Effector memory CD8-positive, alpha-beta T cell (primary cell): ENCODE measurements around the gene VWA5B1.
"Not testable (repeated sequence)": the region's sequence is repeated elsewhere in the genome, so short reads cannot be mapped to it uniquely, and the experiment has no call there.

ENCODE experiments used
- ATAC-seq: fragments of 150-1000 bp; cut with Tn5 transposase; replicated peaks from 2 replicates; pipeline ENCODE4 v1.10.0; 2021; ENCODE audit warnings: mild to moderate bottlenecking, moderate library complexity
- DNase-seq, 3 experiments: peaks; one replicate each; pipeline ENCODE4 v3.0.0; 2021
- H3K27ac Mint-ChIP-seq, 2 donors: one replicate each; pipeline ENCODE4 v1.8.0; 2022; ENCODE audit warnings: mild to moderate bottlenecking in 2 of 2, mixed read lengths in 2 of 2, moderate library complexity in 2 of 2
- H3K27me3 Mint-ChIP-seq, 2 donors: one replicate each; pipeline ENCODE4 v1.8.0; 2022; ENCODE audit warnings: mixed read lengths in 2 of 2
- H3K36me3 Mint-ChIP-seq: one replicate; pipeline ENCODE4 v1.8.0; 2022; ENCODE audit warnings: mild to moderate bottlenecking, moderate library complexity, mixed read lengths; ENCODE audit not compliant: insufficient read depth
- H3K4me1 Mint-ChIP-seq, 2 donors: one replicate each; pipeline ENCODE4 v1.8.0; 2022; ENCODE audit warnings: low read depth in 2 of 2, mixed read lengths in 2 of 2
- H3K4me3 Mint-ChIP-seq, 2 donors: one replicate each; pipeline ENCODE4 v1.8.0; 2022; ENCODE audit warnings: mild to moderate bottlenecking in 2 of 2, mixed read lengths in 2 of 2, moderate library complexity in 2 of 2
- H3K9me3 Mint-ChIP-seq, 2 donors: one replicate each; pipeline ENCODE4 v1.8.0; 2022; ENCODE audit warnings: mixed read lengths in 2 of 2

VWA5B1 gene

DNA sequence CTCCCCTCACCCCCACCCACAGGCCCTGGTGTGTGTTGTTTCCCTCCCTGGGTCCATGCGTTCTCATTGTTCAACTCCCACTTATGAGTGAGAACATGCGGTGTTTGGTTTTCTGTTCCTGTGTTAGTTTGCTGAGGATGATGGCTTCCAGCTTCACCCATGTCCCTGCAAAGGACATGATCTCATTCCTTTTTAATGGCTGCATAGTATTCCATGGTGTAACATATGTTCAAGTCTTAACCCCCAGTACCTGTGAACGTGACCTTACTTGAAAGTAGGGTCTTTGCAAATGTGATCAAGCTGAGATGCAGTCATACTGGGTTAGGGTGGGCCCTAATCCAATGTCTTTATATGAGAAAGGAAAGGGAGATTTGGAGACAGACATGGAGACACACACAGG is 3.0 kb upstream of the VWA5B1 start:
- H3K36me3 Mint-ChIP-seq, H3K4me3 Mint-ChIP-seq, DNase-seq, ATAC-seq, H3K9me3 Mint-ChIP-seq, H3K27ac Mint-ChIP-seq: not testable (repeated sequence)
- peaks cover 9 to 14% of the 10 kb centered on the region in 2 donors for H3K4me1 Mint-ChIP-seq
- H3K27me3 Mint-ChIP-seq, result peaks cover 77 to 94% of the 10 kb centered on the region in 2 donors

DNA sequence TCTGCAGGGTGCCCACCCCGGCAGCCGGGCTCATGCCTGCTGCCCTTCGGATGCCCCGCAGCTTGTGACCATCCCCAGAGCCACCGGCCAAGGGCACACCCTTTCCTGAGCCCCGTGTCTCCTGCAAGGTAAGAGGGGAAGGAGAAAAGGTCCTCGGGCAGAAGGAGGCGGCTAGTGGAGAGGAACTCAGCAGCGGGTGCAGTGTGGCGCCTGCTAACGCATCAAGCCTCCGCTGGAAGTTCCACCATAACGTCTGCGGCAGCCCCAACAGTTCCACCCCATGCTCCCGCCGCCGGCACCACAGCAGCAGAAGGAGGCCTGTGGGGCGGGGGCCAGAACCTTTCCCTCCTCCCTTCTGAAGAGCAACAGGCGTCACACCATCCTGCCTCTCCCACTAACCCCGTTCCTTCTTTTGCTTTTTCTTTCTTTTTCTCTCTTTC is 990 bp downstream of the VWA5B1 start:
- Mint-ChIP-seq H3K27ac (no peak overlapping the region), H3K9me3 (no peaks in the 10 kb centered on the region), H3K36me3 (no peaks in the 10 kb centered on the region), H3K4me3 (peak overlapping the region; percentile 20 to 48), H3K27me3 (peaks cover 61 to 71% of the 10 kb centered on the region in 2 donors), H3K4me1 (peaks cover 9 to 14% of the 10 kb centered on the region in 2 donors)
- DNase-seq, result no peak
- peak; percentile 40 for ATAC-seq

DNA sequence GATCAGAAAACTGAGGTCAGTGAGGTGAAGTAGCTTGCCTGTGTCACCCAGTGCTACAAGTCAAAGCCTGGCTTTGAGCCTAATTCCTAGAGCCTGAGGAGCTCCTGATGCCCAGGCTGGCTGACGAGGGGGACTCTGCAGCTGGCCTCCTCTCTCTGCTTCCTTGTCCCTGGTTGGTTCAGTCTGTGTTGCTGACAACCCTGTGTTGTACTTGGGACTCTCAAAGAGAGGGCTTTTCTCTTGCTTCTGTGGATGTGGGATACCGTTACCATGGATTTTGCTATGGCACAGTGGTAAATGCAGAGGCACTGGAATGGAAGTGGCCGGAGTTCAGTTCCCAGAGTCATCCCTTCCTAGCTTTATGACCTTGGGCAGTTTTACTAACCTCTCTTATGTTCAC is 8.0 kb downstream of the VWA5B1 start:
- Mint-ChIP-seq H3K36me3 (no peaks in the 10 kb centered on the region), H3K4me1 (no peaks in the 10 kb centered on the region), H3K27ac (no peak overlapping the region), H3K4me3 (no peak overlapping the region), H3K27me3 (peaks cover 5 to 28% of the 10 kb centered on the region in 2 donors), H3K9me3 (no peaks in the 10 kb centered on the region)
- ATAC-seq (no peak), DNase-seq (no peak)

DNA sequence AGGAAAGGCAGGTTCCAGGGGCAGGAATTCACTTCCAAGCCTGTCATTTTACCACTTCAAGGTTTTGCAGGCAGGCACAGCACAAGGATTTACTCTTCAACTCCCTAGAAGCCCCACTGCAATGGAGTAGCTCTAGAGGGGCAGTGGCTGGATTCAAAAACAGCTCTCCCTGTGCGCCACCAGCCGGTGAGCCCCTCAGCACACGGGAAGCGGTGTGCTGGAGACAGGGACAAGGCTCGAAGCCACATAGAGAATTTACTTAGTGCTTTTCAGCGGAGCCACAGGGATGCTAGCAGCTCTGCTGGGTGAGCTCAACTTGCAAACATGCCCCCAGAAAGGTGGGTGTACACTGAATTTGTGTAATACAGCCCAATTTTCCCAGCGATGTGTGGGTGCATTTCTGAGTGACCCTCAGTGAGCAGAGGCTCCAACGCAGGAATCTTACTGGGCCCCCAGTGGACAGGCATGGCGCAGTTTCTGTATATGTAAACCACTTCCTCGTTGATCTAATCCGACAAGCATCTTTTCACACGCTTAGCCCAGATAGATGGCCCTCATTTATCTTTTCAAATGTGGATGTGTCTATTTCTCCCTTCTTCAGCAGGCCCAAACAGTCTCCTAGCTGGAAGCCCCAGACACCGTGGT is 10.9 kb downstream of the VWA5B1 start:
- Mint-ChIP-seq H3K4me3 (no peak overlapping the region), H3K36me3 (no peaks in the 10 kb centered on the region), H3K27me3 (peaks cover 7 to 23% of the 10 kb centered on the region in 2 donors), H3K4me1 (no peaks in the 10 kb centered on the region), H3K9me3 (no peaks in the 10 kb centered on the region), H3K27ac (no peak overlapping the region)
- ATAC-seq (no peak), DNase-seq (no peak)

DNA sequence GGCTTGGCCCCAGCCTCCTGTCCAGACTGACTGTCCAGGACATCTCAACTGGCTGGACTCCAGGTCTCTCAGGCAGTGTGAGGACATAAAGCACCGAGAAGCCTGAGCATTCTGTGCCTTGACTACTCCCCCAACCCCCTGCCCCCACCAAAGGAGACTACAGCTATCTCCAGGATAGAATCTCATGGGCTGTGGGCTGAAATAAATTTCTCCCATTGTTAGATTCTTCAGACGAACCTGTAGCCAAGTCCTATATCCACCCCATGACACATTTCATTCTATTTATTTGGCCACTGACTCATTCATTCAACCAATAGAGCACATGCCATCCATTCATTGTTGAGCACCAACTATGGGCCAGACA is 11.4 kb downstream of the VWA5B1 start:
- ATAC-seq (no peak), DNase-seq (no peak)
- H3K4me1 Mint-ChIP-seq, result no peaks in the 10 kb centered on the region
- no peaks in the 10 kb centered on the region for H3K9me3 Mint-ChIP-seq
- no peaks in the 10 kb centered on the region for H3K36me3 Mint-ChIP-seq
- no peak overlapping the region for H3K4me3 Mint-ChIP-seq
- no peak overlapping the region for H3K27ac Mint-ChIP-seq
- H3K27me3 Mint-ChIP-seq, result peaks cover 7 to 23% of the 10 kb centered on the region in 2 donors

DNA sequence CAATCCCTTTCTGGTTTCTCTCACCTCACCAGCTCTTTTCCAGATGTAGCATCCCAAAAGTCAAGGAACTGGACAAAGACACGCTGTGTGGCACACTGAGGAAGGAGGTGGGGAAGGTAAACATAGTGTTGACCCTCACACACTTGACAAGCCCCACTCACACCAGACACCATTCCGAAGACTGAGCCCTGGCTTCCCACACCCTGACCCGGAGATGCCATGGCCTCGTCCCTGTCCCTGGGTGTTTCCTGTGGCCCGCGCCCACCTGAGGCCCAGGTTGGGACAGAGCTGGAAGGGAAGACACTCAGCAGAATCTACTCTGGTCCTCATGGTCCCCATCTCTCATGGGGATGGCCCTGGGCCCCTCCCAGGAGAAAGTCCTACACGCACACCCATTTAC is 16.4 kb downstream of the VWA5B1 start:
- H3K4me1 Mint-ChIP-seq, result no peaks in the 10 kb centered on the region
- H3K36me3 Mint-ChIP-seq, result peaks cover 3% of the 10 kb centered on the region
- ATAC-seq, result no peak
- no peak overlapping the region for H3K27ac Mint-ChIP-seq
- peaks cover 14 to 25% of the 10 kb centered on the region in 2 donors for H3K27me3 Mint-ChIP-seq
- H3K9me3 Mint-ChIP-seq, result no peaks in the 10 kb centered on the region
- no peak overlapping the region for H3K4me3 Mint-ChIP-seq
- DNase-seq, result no peak

DNA sequence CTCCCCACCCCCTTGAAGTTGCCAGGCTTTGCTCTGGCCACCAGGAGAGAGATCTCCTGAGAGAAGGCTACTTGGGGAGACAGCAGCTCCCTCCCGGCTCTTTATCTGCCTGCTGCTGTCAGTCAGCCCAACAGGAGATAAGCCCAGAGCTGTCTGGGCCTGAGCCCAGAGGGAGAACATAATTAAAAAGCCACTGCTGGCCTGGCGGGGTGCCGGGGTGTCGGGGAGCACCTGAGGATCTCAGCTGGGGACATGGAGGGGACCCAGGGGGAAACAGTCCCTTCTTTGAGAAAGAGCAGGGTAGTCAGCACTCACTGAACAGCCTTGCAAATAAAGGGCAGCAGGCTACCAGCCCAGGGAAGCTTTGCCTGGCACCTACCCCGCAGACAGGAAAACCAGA is 17.9 kb downstream of the VWA5B1 start:
- Mint-ChIP-seq H3K4me3 (no peak overlapping the region), H3K27me3 (peaks cover 10 to 14% of the 10 kb centered on the region in 2 donors), H3K36me3 (peaks cover 3% of the 10 kb centered on the region), H3K9me3 (no peaks in the 10 kb centered on the region), H3K27ac (no peak overlapping the region), H3K4me1 (no peaks in the 10 kb centered on the region)
- DNase-seq (no peak), ATAC-seq (no peak)

DNA sequence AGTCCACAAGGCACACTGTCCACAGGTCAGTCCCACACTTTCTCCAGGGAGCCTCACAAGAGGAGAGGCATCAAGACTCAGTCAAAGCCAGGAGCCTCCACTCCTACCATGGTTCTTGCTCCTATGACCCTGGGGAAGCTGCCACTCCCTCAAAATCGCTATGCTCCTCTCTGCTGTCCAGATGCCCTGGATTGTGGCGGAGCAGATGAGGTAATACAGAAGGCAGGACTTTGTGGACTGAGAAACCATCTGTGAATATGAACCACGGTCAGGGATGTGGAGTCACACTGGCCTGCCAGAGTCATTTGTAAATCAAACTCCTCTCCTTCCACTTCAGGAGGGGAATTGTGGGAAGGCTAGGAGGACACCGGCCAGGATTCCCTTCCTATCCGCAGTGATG is 20.6 kb downstream of the VWA5B1 start:
- Mint-ChIP-seq H3K27me3 (peaks cover 7 to 16% of the 10 kb centered on the region in 2 donors), H3K4me3 (no peak overlapping the region), H3K36me3 (peaks cover 3% of the 10 kb centered on the region), H3K4me1 (no peaks in the 10 kb centered on the region), H3K27ac (no peak overlapping the region), H3K9me3 (no peaks in the 10 kb centered on the region)
- ATAC-seq (no peak), DNase-seq (no peak)

DNA sequence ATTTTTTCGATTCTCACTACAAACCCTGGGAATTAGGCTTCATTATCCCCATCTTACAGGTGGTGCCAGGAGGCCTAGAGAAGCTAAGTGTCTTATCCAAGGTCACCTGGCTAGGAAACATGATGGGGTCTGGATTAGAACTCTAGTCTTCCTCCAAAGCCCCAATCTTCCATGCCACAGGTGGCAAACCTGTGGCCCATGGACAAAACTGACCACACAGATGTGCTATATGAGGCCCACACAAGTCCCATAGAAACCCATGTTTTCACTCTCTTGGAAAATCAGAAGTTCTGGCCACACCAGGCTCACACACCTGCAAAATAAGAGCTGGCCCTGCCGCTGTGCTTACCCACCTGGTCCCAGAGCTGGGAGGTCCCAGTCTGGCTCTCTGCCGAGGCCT is 21.6 kb downstream of the VWA5B1 start:
- DNase-seq (no peak), ATAC-seq (no peak)
- Mint-ChIP-seq H3K9me3 (no peaks in the 10 kb centered on the region), H3K27ac (no peak overlapping the region), H3K36me3 (peaks cover 3% of the 10 kb centered on the region), H3K4me1 (no peaks in the 10 kb centered on the region), H3K27me3 (peaks cover 7 to 16% of the 10 kb centered on the region in 2 donors), H3K4me3 (no peak overlapping the region)

DNA sequence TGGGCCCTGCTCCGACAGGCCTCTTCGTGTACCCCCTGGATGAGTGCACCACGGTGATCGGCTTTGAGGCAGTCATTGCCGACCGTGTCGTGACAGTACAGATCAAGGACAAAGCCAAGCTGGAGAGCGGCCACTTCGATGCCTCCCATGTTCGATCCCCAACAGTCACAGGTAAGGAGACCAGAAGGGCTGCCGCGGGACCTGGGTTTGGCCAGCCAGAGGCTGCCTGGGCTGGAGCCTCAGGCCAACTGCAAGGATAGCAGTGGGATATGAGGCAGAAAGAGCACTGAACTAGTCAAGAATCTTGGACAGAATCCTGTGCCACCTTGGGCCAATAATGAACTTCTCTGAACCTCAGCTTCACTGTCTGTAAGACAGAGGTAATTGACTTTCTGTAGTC is 22.1 kb downstream of the VWA5B1 start:
- Mint-ChIP-seq H3K4me3 (no peak overlapping the region), H3K9me3 (no peaks in the 10 kb centered on the region), H3K4me1 (no peaks in the 10 kb centered on the region), H3K27me3 (peaks cover 7 to 16% of the 10 kb centered on the region in 2 donors), H3K36me3 (peaks cover 3% of the 10 kb centered on the region), H3K27ac (no peak overlapping the region)
- DNase-seq (no peak), ATAC-seq (no peak)

DNA sequence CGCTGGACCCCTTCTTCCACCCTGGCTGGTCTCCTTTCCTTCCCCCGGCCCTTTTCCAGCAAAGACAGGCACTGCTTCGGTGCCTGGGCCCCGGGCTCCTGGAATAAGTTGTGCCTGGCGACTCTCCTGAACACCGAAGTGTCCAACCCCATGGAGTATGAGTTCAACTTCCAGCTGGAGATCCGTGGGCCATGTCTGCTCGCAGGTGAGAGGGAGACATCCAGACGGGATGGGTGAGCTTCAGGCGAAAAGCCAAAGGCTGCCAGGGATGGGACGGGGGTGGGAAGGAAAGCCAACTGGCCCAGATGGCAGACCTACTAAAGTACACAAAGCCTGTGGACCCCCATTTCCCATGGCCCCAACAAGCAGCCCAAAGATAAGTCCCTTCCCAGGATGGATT is 26.8 kb downstream of the VWA5B1 start:
- Mint-ChIP-seq H3K27me3 (peaks cover 17 to 22% of the 10 kb centered on the region in 2 donors), H3K36me3 (peaks cover 2% of the 10 kb centered on the region), H3K4me3 (no peak overlapping the region), H3K27ac (no peak overlapping the region), H3K4me1 (peaks cover 21% of the 10 kb centered on the region in 2 donors), H3K9me3 (no peaks in the 10 kb centered on the region)
- no peak for ATAC-seq
- DNase-seq, result no peak

DNA sequence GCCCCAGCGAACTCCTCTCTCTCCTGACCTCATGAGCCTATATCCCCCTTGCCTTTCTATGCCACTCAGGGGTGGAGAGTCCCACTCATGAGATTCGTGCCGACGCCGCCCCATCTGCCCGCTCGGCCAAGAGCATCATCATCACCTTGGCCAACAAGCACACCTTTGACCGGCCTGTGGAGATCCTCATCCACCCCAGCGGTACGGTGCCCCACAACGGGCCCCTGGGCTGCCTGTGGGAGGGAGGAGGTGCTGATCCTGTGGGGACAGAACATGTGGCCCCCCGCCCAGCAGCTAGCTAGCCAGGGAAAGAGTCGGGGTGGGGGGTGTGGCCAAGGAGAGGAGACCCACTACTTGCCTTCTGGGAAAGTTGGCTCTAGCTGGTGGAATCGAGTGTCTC is 27.8 kb downstream of the VWA5B1 start:
- no peak for DNase-seq
- H3K27ac Mint-ChIP-seq, result no peak overlapping the region
- ATAC-seq, result no peak
- peaks cover 2% of the 10 kb centered on the region for H3K36me3 Mint-ChIP-seq
- H3K9me3 Mint-ChIP-seq, result no peaks in the 10 kb centered on the region
- H3K4me3 Mint-ChIP-seq, result no peak overlapping the region
- H3K27me3 Mint-ChIP-seq, result peaks cover 17 to 22% of the 10 kb centered on the region in 2 donors
- H3K4me1 Mint-ChIP-seq, result peaks cover 23 to 28% of the 10 kb centered on the region in 2 donors

DNA sequence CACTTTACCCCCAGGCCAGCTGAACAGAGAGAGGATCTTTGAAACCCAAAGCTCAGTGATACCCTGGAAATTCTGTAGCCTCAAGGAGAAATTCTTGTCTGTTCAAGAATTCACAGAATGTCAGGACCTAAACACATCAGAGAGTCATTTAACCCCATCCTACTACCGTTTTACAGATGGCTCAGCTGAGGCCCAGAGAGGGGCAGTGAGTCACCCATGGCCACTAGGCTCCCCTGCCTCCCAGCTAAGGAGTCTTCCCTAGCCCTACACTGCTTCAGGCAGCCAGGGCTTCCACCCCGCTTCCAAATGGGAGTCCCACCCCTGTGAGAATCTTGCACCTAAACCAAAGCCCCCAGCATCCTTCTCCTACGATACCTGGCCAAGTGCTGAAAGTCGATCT is 28.3 kb downstream of the VWA5B1 start:
- Mint-ChIP-seq H3K9me3 (no peaks in the 10 kb centered on the region), H3K27me3 (peaks cover 17 to 22% of the 10 kb centered on the region in 2 donors), H3K4me3 (no peak overlapping the region), H3K27ac (no peak overlapping the region), H3K4me1 (peaks cover 23 to 29% of the 10 kb centered on the region in 2 donors), H3K36me3 (peaks cover 2% of the 10 kb centered on the region)
- ATAC-seq (no peak), DNase-seq (no peak)

DNA sequence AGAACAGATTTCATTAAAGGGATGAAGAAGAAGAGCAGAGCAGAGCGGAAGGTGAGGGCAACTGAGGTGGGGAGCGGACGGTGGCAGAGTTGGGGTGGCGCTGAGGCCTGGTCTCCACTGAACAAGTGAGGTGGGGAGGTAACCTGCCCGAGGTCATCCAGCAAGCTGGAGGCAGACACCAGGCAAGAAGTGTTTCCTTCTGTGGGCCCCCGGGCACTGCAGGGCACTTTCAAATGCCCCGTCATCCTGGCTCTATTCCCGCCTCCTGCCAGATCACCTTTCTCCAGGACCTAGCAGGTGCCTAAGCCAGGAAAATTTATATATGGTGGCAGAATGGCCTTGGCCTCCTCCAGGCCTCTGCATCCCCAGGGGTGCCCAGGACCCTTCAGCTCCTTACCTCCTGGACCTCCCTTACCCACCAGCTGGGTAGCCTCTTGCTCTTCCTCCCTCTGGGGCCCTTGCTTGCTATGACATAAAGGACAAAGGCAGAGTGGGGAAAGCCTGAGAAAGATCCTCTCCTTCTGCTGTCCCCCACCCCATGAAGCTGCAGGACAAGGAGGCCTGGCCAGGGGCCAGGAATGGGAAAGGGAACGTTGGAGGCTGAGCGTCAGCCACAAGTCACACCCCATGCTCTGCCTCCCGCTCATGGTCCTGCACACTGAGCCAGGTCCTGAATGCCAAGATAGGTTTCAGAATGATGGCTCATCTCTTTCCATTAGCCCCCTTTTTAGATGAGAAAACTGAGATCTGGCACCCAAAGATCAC is 29.0 kb downstream of the VWA5B1 start:
- no peak for ATAC-seq
- DNase-seq, result no peak
- Mint-ChIP-seq H3K36me3 (peaks cover 2% of the 10 kb centered on the region), H3K27me3 (peaks cover 17 to 22% of the 10 kb centered on the region in 2 donors), H3K27ac (no peak overlapping the region), H3K4me1 (peaks cover 23 to 29% of the 10 kb centered on the region in 2 donors), H3K9me3 (no peaks in the 10 kb centered on the region), H3K4me3 (no peak overlapping the region)
